ENCODE data around the gene KRT85.

GRCh38 chr12:52311285-52311648 lies 56.0 kb downstream of the KRT85 start:
- no peak for TF ChIP-seq SPI1 (IDR thresholded peaks at IDR 0.05; ENCODE audit: low read depth, low read length)
- TF ChIP-seq POLR2A (IDR thresholded peaks at IDR 0.05; ENCODE audit: low read depth, low read length) = no peak
- TF ChIP-seq POLR2AphosphoS5 (IDR thresholded peaks at IDR 0.05; ENCODE audit: low read depth, low read length) = no peak
- TF ChIP-seq POU2F2 (IDR thresholded peaks at IDR 0.05; ENCODE audit: low read depth, low read length) = no peak
- TF ChIP-seq TAF1 (IDR thresholded peaks at IDR 0.05; ENCODE audit: low read depth, low read length) = no peak
- no peak for TF ChIP-seq PAX5 (IDR thresholded peaks at IDR 0.05; ENCODE audit: insufficient read depth, low read length, severe bottlenecking)
